Middle frontal gyrus (tissue), 1 donor: ENCODE data around the gene PPP1R1B.

Experiments used
- DNase-seq: peaks from one replicate; pipeline ENCODE4 v3.0.0-alpha.2; 2015; ENCODE audit warnings: low spot score; ENCODE audit errors: extremely low spot score

Gene PPP1R1B

GRCh38 chr17:39667262-39667944 is 40.7 kb downstream of the PPP1R1B start:
- DNase-seq = no peak

GRCh38 chr17:39667945-39668924 is 41.5 kb downstream of the PPP1R1B start, which contains the start of gene PNMT:
TSS of gene PNMT (plus strand) at chr17:39668453. CDS start at chr17:39668476, 23 bp downstream.
- DNase-seq = no peak

- no peak for DNase-seq
Measured at GRCh38 chr17:39669897-39670735, 43.4 kb downstream of the PPP1R1B start.

GRCh38 chr17:39670746-39671145 is 44.0 kb downstream of the PPP1R1B start:
- no peak for DNase-seq

- DNase-seq = no peak
Measured at GRCh38 chr17:39671651-39672521, 45.1 kb downstream of the PPP1R1B start.

- DNase-seq = no peak
Measured at GRCh38 chr17:39672522-39673334, 46.0 kb downstream of the PPP1R1B start.

GRCh38 chr17:39673335-39674081 is 46.8 kb downstream of the PPP1R1B start:
- DNase-seq = no peak

GRCh38 chr17:39674179-39674578 is 47.4 kb downstream of the PPP1R1B start:
- no peak for DNase-seq

- no peak for DNase-seq
Measured at GRCh38 chr17:39674702-39675389, 48.1 kb downstream of the PPP1R1B start.

GRCh38 chr17:39675390-39676082 is 48.8 kb downstream of the PPP1R1B start:
- no peak for DNase-seq

- peak; percentile 65 for DNase-seq
Measured at GRCh38 chr17:39676198-39676819, 49.6 kb downstream of the PPP1R1B start.

GRCh38 chr17:39677072-39677471 is 50.3 kb downstream of the PPP1R1B start:
- DNase-seq = no peak

- no peak for DNase-seq
Measured at GRCh38 chr17:39677542-39678339, 51.0 kb downstream of the PPP1R1B start.

- DNase-seq = no peak
Measured at GRCh38 chr17:39678340-39679116, 51.8 kb downstream of the PPP1R1B start.

GRCh38 chr17:39679521-39680192 is 52.9 kb downstream of the PPP1R1B start:
- DNase-seq = no peak
